HepG2 (cell line): ENCODE data around the gene SEC24A. TPM values are rescaled to one million over a fixed set of nuclear protein-coding genes. Genes with fewer than 3 reads are reported as not detected.

ENCODE experiments used
- BCLAF1 ChIP-seq: fragments of 450-650 bp; IDR thresholded peaks from 2 replicates; pipeline ENCODE4 v1.6.1; 2017; ENCODE audit warnings: mild to moderate bottlenecking
- CEBPB ChIP-seq: IDR thresholded peaks from 2 replicates; pipeline ENCODE4 v1.6.1; 2011; ENCODE audit warnings: low read depth, low read length, improper control_type of control experiment, borderline replicate concordance
- FOSL1 ChIP-seq: sonication (generic); formaldehyde crosslinking; IDR thresholded peaks from 2 replicates; pipeline ENCODE4 v1.9.0; 2021; ENCODE audit warnings: missing genetic modification reagents, borderline replicate concordance
- HMG20A ChIP-seq: IDR thresholded peaks from 2 replicates; pipeline ENCODE4 v1.6.1; 2016; ENCODE audit warnings: borderline replicate concordance
- HNRNPK ChIP-seq: fragments of 200-400 bp; formaldehyde crosslinking; IDR thresholded peaks from 2 replicates; pipeline ENCODE4 v1.6.1; 2018; ENCODE audit warnings: low read length, low read depth, moderate library complexity, mild to moderate bottlenecking; ENCODE audit not compliant: poor library complexity, severe bottlenecking
- KDM5B ChIP-seq: sonication (generic); formaldehyde crosslinking; IDR thresholded peaks from 2 replicates; pipeline ENCODE4 v1.4.0; 2020; ENCODE audit warnings: missing genetic modification reagents, mild to moderate bottlenecking, borderline replicate concordance
- MIER3 ChIP-seq: IDR thresholded peaks from 2 replicates; pipeline ENCODE4 v1.6.1; 2016; ENCODE audit warnings: missing compliant biosample characterization, borderline replicate concordance
- NCOA1 ChIP-seq: sonication (generic); formaldehyde crosslinking; IDR thresholded peaks from 2 replicates; pipeline ENCODE4 v1.9.0; 2021; ENCODE audit warnings: missing genetic modification reagents
- NFKB2 ChIP-seq: sonication (generic); formaldehyde crosslinking; IDR thresholded peaks from 2 replicates; pipeline ENCODE4 v1.4.0; 2020; ENCODE audit warnings: missing genetic modification reagents, borderline replicate concordance
- SMAD3 ChIP-seq: sonication (generic); formaldehyde crosslinking; IDR thresholded peaks from 2 replicates; pipeline ENCODE4 v1.4.0; 2020; ENCODE audit warnings: missing genetic modification reagents
- TP53 ChIP-seq: sonication (generic); formaldehyde crosslinking; conservative IDR thresholded peaks from 2 replicates; pipeline ENCODE4 v1.4.0; 2020; ENCODE audit warnings: missing genetic modification reagents
- ZBTB1 ChIP-seq: sonication (generic); formaldehyde crosslinking; IDR thresholded peaks from 2 replicates; pipeline ENCODE4 v1.4.0; 2020; ENCODE audit warnings: missing genetic modification reagents, borderline replicate concordance
- ZBTB14 ChIP-seq: sonication (generic); formaldehyde crosslinking; IDR thresholded peaks from 2 replicates; pipeline ENCODE4 v1.4.0; 2020; ENCODE audit warnings: missing genetic modification reagents
- ZFP82 ChIP-seq: sonication (generic); formaldehyde crosslinking; IDR thresholded peaks from 2 replicates; pipeline ENCODE4 v1.5.1; 2020; ENCODE audit warnings: mild to moderate bottlenecking, missing genetic modification reagents, borderline replicate concordance
- ZFP90 ChIP-seq: sonication (generic); formaldehyde crosslinking; IDR thresholded peaks from 2 replicates; pipeline ENCODE4 v1.8.0; 2022; ENCODE audit warnings: missing genetic modification reagents, mild to moderate bottlenecking, inconsistent platforms, borderline replicate concordance
- ZKSCAN1 ChIP-seq: fragments of 150-350 bp; IDR thresholded peaks from 2 replicates; pipeline ENCODE4 v1.6.1; 2014; ENCODE audit warnings: low read length
- ZNF121 ChIP-seq: sonication (generic); formaldehyde crosslinking; IDR thresholded peaks from 2 replicates; pipeline ENCODE4 v1.5.0; 2020; ENCODE audit warnings: mild to moderate bottlenecking, missing genetic modification reagents
- ZNF138 ChIP-seq: sonication (generic); formaldehyde crosslinking; IDR thresholded peaks from 2 replicates; pipeline ENCODE4 v1.5.0; 2020; ENCODE audit warnings: mild to moderate bottlenecking, low read depth, missing genetic modification reagents
- ZNF256 ChIP-seq: sonication (generic); formaldehyde crosslinking; conservative IDR thresholded peaks from 2 replicates; pipeline ENCODE4 v1.4.0; 2020; ENCODE audit warnings: missing genetic modification reagents
- ZNF33B ChIP-seq: sonication (generic); formaldehyde crosslinking; IDR thresholded peaks from 2 replicates; pipeline ENCODE4 v1.5.1; 2020; ENCODE audit warnings: mild to moderate bottlenecking, missing genetic modification reagents
- polyA plus RNA-seq, 8 experiments: library from polyadenylated mRNA; depleted of rRNA in 3 of 8; stranded (reverse) in 7 of 8; unstranded in 1 of 8; fragments of >200 nt; fragmentation: Illumina TruSeq in 4 of 8; extraction: Trizol in 4 of 8; gene quantifications; 2 replicates each; pipeline versions ENCODE4 v1.2.1 to v1.2.3, GENCODE V29; 2011 to 2016; ENCODE audit warnings: low read depth in 4 of 8, missing spikeins in 1 of 8, mixed read lengths in 1 of 8; ENCODE audit not compliant: insufficient read depth in 1 of 8
- total RNA-seq, 5 experiments: library from RNA; depleted of rRNA; stranded (reverse); fragments of >200 nt; fragmentation: Illumina TruSeq; extraction: Trizol; gene quantifications; 2 replicates each; pipeline ENCODE4 v1.2.3, GENCODE V29; 2016; ENCODE audit warnings: low read depth in 1 of 5
- TF ChIP-seq, protein P1 (sequence below): IDR thresholded peaks from 2 replicates; pipeline ENCODE4 v1.6.1; 2016; ENCODE audit warnings: missing genetic modification reagents, missing compliant biosample characterization
- TF ChIP-seq, protein P2 (sequence below): sonication (generic); formaldehyde crosslinking; IDR thresholded peaks from 2 replicates; pipeline ENCODE4 v1.4.0; 2020; ENCODE audit warnings: low read depth, mild to moderate bottlenecking, missing genetic modification reagents

SEC24A gene
- total and polyA plus RNA-seq, 2 of the 13 experiments (the other 11 are each of a cell fraction or from before 2014, with no cell fraction given), result 30.5 to 56.8 TPM

- TF ChIP-seq NCOA1 (peak; percentile 82; the same call in 1 of the 2 replicates), CEBPB (peak; percentile 55; the same call in 1 of the 2 replicates), TP53 (CRISPR knock-in tag) (no peak; the same call in 1 of the 2 replicates), ZNF138 (no peak; the same call in 1 of the 2 replicates), FOSL1 (CRISPR knock-in tag) (0 out of 2 replicates have a peak, but pooled peaks have one; percentile 21), MIER3 (peak; percentile 85; the same call in 1 of the 2 replicates), SMAD3 (CRISPR knock-in tag) (peak; percentile 92), ZNF33B (CRISPR knock-in tag) (0 out of 2 replicates have a peak, but pooled peaks have one; percentile 74), ZFP82 (peak; percentile 85; the same call in 1 of the 2 replicates), BCLAF1 (no peak), HMG20A (peak; percentile 58; the same call in 1 of the 2 replicates), ZFP90 (CRISPR knock-in tag) (peak; percentile 59; the same call in 1 of the 2 replicates), NFKB2 (CRISPR knock-in tag) (peak; percentile 87; the same call in 1 of the 2 replicates), ZBTB1 (CRISPR knock-in tag) (no peak), ZBTB14 (CRISPR knock-in tag) (peak; percentile 65), HNRNPK (no peak), ZNF121 (0 out of 2 replicates have a peak, but pooled peaks have one; percentile 57), ZNF256 (peak; percentile 77), KDM5B (CRISPR knock-in tag) (peak; percentile 89; the same call in 1 of the 2 replicates), ZKSCAN1 (no peak)
- TF ChIP-seq, protein P1, sequence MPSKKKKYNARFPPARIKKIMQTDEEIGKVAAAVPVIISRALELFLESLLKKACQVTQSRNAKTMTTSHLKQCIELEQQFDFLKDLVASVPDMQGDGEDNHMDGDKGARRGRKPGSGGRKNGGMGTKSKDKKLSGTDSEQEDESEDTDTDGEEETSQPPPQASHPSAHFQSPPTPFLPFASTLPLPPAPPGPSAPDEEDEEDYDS (CRISPR knock-in tag), result peak; percentile 76
- TF ChIP-seq, protein P2, sequence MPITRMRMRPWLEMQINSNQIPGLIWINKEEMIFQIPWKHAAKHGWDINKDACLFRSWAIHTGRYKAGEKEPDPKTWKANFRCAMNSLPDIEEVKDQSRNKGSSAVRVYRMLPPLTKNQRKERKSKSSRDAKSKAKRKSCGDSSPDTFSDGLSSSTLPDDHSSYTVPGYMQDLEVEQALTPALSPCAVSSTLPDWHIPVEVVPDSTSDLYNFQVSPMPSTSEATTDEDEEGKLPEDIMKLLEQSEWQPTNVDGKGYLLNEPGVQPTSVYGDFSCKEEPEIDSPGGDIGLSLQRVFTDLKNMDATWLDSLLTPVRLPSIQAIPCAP (CRISPR knock-in tag), result no peak
Measured at GRCh38 chr5:134648425-134649162, at the start of gene SEC24A (continued).
